VCaP (cell line): ENCODE measurements around the gene CDX2.
"Not testable (repeated sequence)": the region's sequence is repeated elsewhere in the genome, so short reads cannot be mapped to it uniquely, and the experiment has no call there.

ENCODE experiments used
- H3K27ac ChIP-seq: fragments of 450-650 bp; 2 replicates; pipeline ENCODE4 v1.5.1; 2017
- TF ChIP-seq, protein P1 (sequence below): fragments of 450-650 bp; conservative IDR thresholded peaks from 2 replicates; pipeline ENCODE4 v1.5.1; 2017; ENCODE audit warnings: mild to moderate bottlenecking, moderate library complexity

The CDX2 gene

DNA sequence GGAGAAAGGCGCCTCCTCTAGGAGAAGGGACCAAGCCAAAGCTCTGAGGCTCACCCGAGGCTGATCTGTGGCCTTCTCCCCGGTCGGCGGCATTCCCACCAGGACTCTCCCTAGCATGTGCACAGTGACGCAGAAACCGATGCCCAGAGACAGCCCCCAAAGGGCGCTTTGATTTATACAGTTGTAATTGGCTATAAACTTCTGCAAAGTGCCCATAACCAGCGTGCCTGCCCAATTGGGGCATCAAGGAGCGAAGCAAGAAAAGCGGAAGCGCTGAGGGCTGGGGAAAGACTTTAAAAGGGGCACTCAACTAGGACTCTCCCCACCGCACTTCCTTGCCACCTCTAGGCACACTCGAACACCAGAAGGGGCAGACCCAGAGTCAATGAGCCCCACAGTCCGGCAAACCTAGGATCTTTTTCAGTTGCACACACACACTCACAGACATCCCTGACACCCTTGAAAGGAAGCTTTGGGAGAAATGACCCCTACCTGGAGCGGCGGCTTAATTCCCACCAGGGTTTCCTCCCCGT lies 1.8 kb downstream of the CDX2 start:
- TF ChIP-seq, protein P1, sequence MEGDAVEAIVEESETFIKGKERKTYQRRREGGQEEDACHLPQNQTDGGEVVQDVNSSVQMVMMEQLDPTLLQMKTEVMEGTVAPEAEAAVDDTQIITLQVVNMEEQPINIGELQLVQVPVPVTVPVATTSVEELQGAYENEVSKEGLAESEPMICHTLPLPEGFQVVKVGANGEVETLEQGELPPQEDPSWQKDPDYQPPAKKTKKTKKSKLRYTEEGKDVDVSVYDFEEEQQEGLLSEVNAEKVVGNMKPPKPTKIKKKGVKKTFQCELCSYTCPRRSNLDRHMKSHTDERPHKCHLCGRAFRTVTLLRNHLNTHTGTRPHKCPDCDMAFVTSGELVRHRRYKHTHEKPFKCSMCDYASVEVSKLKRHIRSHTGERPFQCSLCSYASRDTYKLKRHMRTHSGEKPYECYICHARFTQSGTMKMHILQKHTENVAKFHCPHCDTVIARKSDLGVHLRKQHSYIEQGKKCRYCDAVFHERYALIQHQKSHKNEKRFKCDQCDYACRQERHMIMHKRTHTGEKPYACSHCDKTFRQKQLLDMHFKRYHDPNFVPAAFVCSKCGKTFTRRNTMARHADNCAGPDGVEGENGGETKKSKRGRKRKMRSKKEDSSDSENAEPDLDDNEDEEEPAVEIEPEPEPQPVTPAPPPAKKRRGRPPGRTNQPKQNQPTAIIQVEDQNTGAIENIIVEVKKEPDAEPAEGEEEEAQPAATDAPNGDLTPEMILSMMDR, result no peak
- H3K27ac ChIP-seq, result peak overlapping the region; percentile 89

DNA sequence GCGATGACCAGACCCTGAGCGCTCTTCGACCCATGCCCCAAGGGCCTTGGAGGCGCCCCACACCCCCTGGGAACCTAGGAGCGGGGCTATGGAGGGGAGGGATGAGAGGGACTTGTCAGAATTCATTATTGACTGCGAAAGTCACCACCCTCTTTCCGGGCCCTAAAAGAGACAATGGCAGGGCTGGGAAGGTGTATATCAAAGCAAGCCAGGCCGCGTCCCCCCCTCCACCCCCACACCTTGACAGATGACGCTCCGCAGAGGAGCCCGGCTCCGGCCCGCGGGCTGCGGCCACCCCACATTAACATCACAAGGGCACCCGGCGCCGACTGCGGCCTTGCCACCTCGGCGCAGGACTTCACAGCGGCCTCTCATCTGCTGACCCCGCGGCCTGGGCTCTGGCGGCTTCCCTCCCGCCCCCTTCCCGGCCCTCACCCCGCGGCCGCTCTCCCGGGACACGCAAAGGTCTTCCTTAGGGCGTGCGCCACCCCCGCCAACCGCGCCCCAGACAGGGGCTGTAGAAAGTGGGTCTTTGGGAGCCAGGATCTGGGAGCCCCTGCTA lies 2.4 kb downstream of the CDX2 start:
- H3K27ac ChIP-seq, result peak overlapping the region; percentile 89
- TF ChIP-seq, protein P1, result no peak

DNA sequence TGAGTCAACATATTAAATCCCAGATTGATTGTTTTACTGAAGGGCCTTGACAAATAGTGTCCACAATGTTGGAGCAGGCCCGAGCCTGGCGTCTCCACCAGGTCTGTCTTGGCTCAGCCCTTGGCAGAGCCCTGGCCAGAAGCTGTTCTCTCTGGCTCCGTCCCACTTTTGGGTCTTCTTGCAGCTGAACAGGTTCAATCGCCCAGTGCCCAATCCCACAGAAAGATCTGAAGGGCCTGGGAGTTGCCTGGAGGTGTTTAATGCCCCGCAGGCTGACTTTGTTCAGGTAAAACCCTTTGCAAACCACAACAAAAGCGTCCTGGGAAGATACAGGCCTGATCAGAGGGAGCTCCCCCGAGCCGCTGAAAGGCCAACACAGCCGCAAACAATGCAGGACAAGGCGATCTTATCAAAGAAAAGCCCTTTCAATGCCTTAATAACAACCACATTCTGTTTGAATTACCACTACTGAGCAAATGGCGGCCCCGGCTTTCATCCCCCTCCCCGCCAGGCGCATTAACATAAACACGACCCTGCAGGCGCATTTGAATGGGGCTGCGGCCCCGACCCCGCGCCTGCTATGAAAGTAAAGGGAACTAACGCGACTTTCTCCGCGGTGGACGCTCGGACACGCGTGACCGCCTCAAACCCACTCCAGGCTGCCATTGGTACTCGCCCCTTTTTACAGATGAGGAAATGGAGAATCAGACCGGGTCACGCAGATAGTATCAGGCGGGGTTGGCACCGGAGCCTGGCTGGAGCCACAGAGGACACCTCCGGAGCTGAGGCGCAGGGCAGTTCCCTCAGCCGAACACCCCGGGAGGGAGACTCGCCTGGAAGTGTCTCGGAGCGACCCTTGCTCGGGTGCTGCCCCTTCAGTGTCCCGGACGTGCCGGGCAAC lies 3.1 kb downstream of the CDX2 start:
- TF ChIP-seq, protein P1, result no peak
- H3K27ac ChIP-seq, result peak overlapping the region; percentile 89

DNA sequence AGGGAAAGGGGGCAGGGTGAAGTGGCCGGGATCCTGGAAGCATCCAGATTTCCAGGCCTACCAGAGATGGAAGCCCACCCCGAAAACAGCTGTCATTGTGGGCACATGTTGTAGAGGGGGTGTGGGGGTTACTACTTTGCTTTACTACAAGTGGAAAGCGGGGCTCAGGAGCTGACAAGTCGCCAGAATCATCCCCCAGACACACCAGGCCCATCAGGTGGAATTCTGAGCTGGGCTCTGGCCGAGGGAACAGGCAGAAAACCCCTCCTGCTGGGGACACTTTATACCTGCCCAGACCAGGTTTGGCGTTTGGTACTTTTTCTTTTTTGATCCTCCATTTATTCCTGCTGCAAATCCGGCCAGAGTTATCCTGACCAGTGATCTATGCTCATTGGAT lies 3.8 kb downstream of the CDX2 start:
- TF ChIP-seq, protein P1, result no peak
- H3K27ac ChIP-seq, result peak overlapping the region; percentile 89

DNA sequence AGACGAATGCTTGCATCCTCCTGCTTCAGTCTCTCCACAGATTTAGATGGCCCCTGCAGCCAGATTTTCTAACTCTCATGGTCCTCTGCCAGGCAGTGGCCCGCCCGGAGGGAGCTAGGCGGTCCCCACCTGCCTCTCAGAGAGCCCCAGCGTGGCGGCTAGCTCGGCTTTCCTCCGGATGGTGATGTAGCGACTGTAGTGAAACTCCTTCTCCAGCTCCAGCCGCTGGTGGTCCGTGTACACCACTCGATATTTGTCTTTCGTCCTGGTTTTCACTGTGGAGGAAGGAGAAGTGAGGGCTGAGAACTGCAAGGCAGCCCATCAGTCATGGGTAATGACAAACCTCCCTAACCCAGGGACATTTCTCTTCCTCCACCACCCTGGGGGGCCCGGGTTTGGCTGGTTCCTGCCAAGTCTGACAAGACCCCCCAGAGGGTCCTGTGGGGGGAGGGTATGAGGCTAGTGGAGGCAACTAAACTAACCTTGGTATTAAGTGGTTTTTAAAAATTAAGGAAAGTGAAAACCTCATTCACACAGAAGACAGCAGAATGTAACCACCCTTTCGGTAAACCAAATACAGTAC lies 4.3 kb downstream of the CDX2 start:
- peak overlapping the region; percentile 89 for H3K27ac ChIP-seq
- TF ChIP-seq, protein P1, result no peak

DNA sequence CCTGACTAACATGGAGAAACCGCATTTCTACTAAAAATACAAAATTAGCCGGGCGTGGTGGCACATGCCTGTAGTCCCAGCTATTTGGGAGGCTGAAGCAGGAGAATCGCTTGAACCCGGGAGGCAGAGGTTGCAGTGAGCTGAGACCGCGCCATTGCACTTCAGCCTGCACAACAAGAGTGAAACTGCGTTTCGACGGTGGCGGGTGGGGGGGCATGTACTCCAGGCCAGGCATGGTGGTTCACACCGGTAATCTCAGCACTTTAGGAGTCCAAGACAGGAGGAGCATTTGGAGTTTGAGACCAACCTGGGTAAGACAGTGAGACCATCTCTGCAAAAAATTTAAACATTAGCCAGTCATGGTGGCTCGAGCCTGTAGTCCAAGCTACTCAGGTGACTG lies 4.9 kb downstream of the CDX2 start:
- not testable (repeated sequence) for H3K27ac ChIP-seq

DNA sequence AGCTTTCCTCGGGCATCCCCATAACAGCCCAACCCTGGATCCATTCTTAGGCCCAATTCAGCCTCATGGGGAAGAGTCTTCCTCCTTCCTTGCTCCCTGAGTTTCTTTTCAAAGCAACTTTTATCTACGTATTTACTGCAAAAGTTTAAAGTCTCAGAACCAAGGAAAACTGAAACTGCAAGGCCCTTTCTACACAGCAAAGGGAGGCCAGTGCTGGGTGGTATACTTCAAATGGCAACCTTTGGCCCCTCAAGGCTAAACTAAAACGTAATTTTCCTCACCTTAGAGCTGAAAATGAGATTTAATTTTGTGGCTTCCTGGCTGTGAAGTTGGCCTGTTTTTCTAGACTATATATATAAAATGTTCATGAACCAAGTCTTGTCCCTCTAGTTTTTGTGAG lies 5.6 kb downstream of the CDX2 start:
- TF ChIP-seq, protein P1, result no peak
- H3K27ac ChIP-seq, result no peak overlapping the region

DNA sequence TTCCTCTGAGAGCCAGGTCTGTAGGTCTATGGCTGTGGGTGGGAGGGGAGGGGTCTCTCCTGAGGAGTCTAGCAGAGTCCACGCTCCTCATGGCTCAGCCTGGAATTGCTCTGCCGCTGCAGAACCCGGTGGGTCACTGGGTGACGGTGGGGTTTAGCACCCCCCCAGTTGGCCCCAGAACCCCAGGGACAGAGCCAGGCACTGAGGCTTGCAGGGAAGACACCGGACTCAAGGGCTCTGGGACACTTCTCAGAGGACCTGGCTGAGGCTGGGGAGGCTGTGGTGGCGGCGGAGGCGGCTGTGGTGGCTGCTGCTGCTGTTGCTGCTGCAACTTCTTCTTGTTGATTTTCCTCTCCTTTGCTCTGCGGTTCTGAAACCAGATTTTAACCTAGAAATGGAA lies 6.1 kb downstream of the CDX2 start:
- H3K27ac ChIP-seq, result no peak overlapping the region
- TF ChIP-seq, protein P1, result no peak
